Gastrocnemius medialis (tissue), 4 donors: ENCODE results near the gene TIMM17A.

Experiments used
- CTCF ChIP-seq, 5 experiments: fragments of 450-650 bp in 3 of 5; fragments of 200-600 bp in 2 of 5; sonication (generic) in 2 of 5; IDR thresholded peaks in 4 of 5; conservative IDR thresholded peaks in 1 of 5; 1 replicate in 4 of 5; 2 replicates in 1 of 5; pipeline ENCODE4 v1.5.1; 2016 to 2019; ENCODE audit warnings: antibody characterized with exemption in 5 of 5, mild to moderate bottlenecking in 3 of 5, moderate library complexity in 3 of 5
- POLR2A ChIP-seq, 2 donors: fragments of 450-650 bp; IDR thresholded peaks; one replicate each; pipeline ENCODE4 v1.6.1; 2017; ENCODE audit warnings: antibody characterized with exemption in 2 of 2, mild to moderate bottlenecking in 2 of 2, moderate library complexity in 2 of 2

DNA sequence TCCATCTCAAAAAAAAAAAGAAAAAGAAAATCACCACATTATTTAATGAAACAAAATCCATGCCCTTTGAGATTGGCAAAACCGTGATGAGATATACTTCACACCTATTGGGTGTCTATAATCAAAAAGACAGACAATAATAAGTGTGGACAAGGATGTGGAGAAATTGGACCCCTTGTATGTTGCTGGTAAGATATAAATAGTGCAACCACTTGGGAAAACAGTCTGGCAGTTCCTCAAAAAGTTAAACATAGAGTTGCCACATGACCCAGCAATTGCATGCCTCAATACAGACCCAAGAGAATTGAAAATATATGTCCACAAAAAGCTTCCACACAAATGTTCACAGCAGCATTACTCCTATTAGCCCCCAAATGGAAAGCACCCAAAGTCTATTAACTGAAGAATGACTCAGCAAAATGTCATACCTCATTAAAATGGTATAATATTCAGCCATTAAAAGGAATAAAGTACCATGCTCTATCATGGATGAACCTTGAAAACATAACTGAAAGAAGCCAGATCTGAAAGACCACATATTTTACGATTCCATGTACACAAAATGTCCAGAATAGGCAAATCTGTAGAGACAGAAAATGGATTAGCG is 33.2 kb upstream of the TIMM17A start:
- no peak for TF ChIP-seq CTCF (IDR thresholded peaks at IDR 0.05 in 4 of 5, conservative IDR thresholded peaks at IDR 0.05 in 1 of 5)
- no peak for TF ChIP-seq POLR2A (IDR thresholded peaks at IDR 0.05)
